HCT116 (cell line): ENCODE measurements around the gene EI24. TPM values are rescaled to one million over a fixed set of nuclear protein-coding genes. Genes with fewer than 3 reads are reported as not detected.

Experiments used
- ATAC-seq: fragments of 200-7000 bp; cut with Tn5 transposase; 2 replicates; pipeline ENCODE4 v1.9.1; 2020; ENCODE audit warnings: mild to moderate bottlenecking, moderate library complexity
- BruUV-seq: library from RNA; stranded (reverse); fragments of 400-500 nt; replicated peaks from 2 replicates; lab custom pipeline; 2021; lab: Mats Ljungman, UMichigan
- CTCF ChIA-PET: fragments of 300-600 bp; sonication (Branson Sonifier 250); formaldehyde crosslinking; loops from one replicate; lab custom pipeline; 2021; ENCODE audit warnings: antibody characterized with exemption; lab: Charles Lee
- POLR2A ChIA-PET: fragments of 300-600, 350-600 bp; sonication (Branson Sonifier 250); formaldehyde crosslinking; loops from one replicate; lab custom pipeline; 2021; ENCODE audit warnings: antibody characterized with exemption; lab: Charles Lee
- RAD21 ChIA-PET, 2 experiments: fragments of 300-600 bp; sonication (Branson Sonifier 250); formaldehyde crosslinking; loops; one replicate each; lab custom pipeline; 2023; ENCODE audit warnings: low total read pairs in 2 of 2; ENCODE audit not compliant: uncharacterized antibody in 2 of 2, unreplicated experiment in 2 of 2, low non-redundant PET in 1 of 2; lab: Charles Lee
- DNase-seq: peaks from one replicate; pipeline ENCODE4 v3.0.0-alpha.2; 2010; ENCODE audit warnings: low read depth, low spot score
- H2AFZ ChIP-seq: fragments of 200-600 bp; shearing (Covaris generic), sonication (generic); 2 replicates; pipeline ENCODE4 v1.6.1; 2017; ENCODE audit warnings: low read depth, mixed run types, mixed read lengths, antibody characterized with exemption, low read length; ENCODE audit not compliant: poor library complexity, severe bottlenecking
- H3K27ac ChIP-seq: 2 replicates; pipeline ENCODE4 v1.5.1; 2012; ENCODE audit warnings: low read depth, low read length
- H3K27me3 ChIP-seq: fragments of 200-600 bp; sonication (generic); 2 replicates; pipeline ENCODE4 v1.6.1; 2016; ENCODE audit warnings: mixed run types, low read length, mixed read lengths; ENCODE audit not compliant: insufficient read depth
- H3K36me3 ChIP-seq, 2 experiments: fragments of 200-500 bp in 1 of 2; fragments of 200-600 bp in 1 of 2; sonication (Bioruptor generic) in 1 of 2; sonication (generic) in 1 of 2; 2 replicates each; pipeline versions ENCODE4 v1.5.1 to v1.6.1; 2014 to 2016; ENCODE audit warnings: low read length in 2 of 2, inconsistent platforms in 1 of 2, mixed read lengths in 1 of 2, mixed run types in 1 of 2; ENCODE audit not compliant: insufficient read depth in 2 of 2, control insufficient read depth in 1 of 2
- H3K4me1 ChIP-seq, 2 experiments: fragments of 200-600 bp in 1 of 2; sonication (generic) in 1 of 2; 2 replicates each; pipeline versions ENCODE4 v1.5.1 to v1.6.1; 2012 to 2017; ENCODE audit warnings: low read length in 2 of 2, inconsistent platforms in 1 of 2, mild to moderate bottlenecking in 1 of 2, mixed read lengths in 1 of 2, mixed run types in 1 of 2, moderate library complexity in 1 of 2; ENCODE audit not compliant: insufficient read depth in 2 of 2, control insufficient read depth in 1 of 2
- H3K4me2 ChIP-seq: fragments of 200-600 bp; sonication (generic); 2 replicates; pipeline ENCODE4 v1.6.1; 2017; ENCODE audit warnings: mixed run types, low read length, mixed read lengths
- H3K4me3 ChIP-seq, 2 experiments: fragments of 200-600 bp in 1 of 2; sonication (generic) in 1 of 2; replicated peaks in 1 of 2; 2 replicates each; pipeline ENCODE4 v1.5.1; 2011 to 2016; ENCODE audit warnings: low read length in 2 of 2, control low read depth in 1 of 2, low read depth in 1 of 2, mild to moderate bottlenecking in 1 of 2, mixed read lengths in 1 of 2, mixed run types in 1 of 2
- H3K79me2 ChIP-seq: fragments of 200-600 bp; sonication (generic); 2 replicates; pipeline ENCODE4 v1.6.1; 2017; ENCODE audit warnings: mild to moderate bottlenecking, mixed run types, low read length, moderate library complexity, mixed read lengths; ENCODE audit not compliant: insufficient read depth
- H3K9ac ChIP-seq: fragments of 200-600 bp; sonication (generic); 2 replicates; pipeline ENCODE4 v1.6.1; 2016; ENCODE audit warnings: low read length, mixed read lengths
- H3K9me2 ChIP-seq: fragments of 200-600 bp; sonication (generic), shearing (Covaris generic); 2 replicates; pipeline ENCODE4 v1.6.1; 2017; ENCODE audit warnings: mixed run types, mild to moderate bottlenecking, moderate library complexity; ENCODE audit not compliant: insufficient read depth
- H3K9me3 ChIP-seq, 2 experiments: fragments of 200-500 bp in 1 of 2; fragments of 200-600 bp in 1 of 2; sonication (Bioruptor generic) in 1 of 2; sonication (generic) in 1 of 2; 2 replicates each; pipeline ENCODE4 v1.6.1; 2014 to 2017; ENCODE audit warnings: low read length in 2 of 2, mixed read lengths in 2 of 2, inconsistent platforms in 1 of 2, low read depth in 1 of 2, mild to moderate bottlenecking in 1 of 2, mixed run types in 1 of 2, moderate library complexity in 1 of 2; ENCODE audit not compliant: control insufficient read depth in 1 of 2, insufficient read depth in 1 of 2
- H4K20me1 ChIP-seq: fragments of 200-600 bp; sonication (generic), shearing (Covaris generic); 2 replicates; pipeline ENCODE4 v1.6.1; 2017; ENCODE audit warnings: mixed run types, mild to moderate bottlenecking, moderate library complexity; ENCODE audit not compliant: insufficient read depth
- ATF3 ChIP-seq: IDR thresholded peaks from 2 replicates; pipeline ENCODE4 v1.6.1; 2012
- CEBPB ChIP-seq: IDR thresholded peaks from 2 replicates; pipeline ENCODE4 v1.6.1; 2012; ENCODE audit warnings: low read depth
- EGR1 ChIP-seq: IDR thresholded peaks from 2 replicates; pipeline ENCODE4 v1.6.1; 2012; ENCODE audit warnings: low read depth
- EZH2 ChIP-seq: fragments of 200-600 bp; sonication (generic); IDR thresholded peaks from 2 replicates; pipeline ENCODE4 v1.6.1; 2017; ENCODE audit warnings: antibody characterized with exemption, mixed run types
- FOSL1 ChIP-seq: IDR thresholded peaks from 2 replicates; pipeline ENCODE4 v1.6.1; 2012; ENCODE audit warnings: low read depth
- JUND ChIP-seq: IDR thresholded peaks from 2 replicates; pipeline ENCODE4 v1.6.1; 2012
- POLR2AphosphoS5 ChIP-seq: IDR thresholded peaks from 2 replicates; pipeline ENCODE4 v1.6.1; 2011; ENCODE audit warnings: mild to moderate bottlenecking, low read depth, low read length, moderate library complexity
- SP1 ChIP-seq: IDR thresholded peaks from 2 replicates; pipeline ENCODE4 v1.6.1; 2012; ENCODE audit warnings: low read depth
- ZBTB33 ChIP-seq: IDR thresholded peaks from 2 replicates; pipeline ENCODE4 v1.6.1; 2011; ENCODE audit warnings: mild to moderate bottlenecking, low read length, moderate library complexity; ENCODE audit not compliant: insufficient replicate concordance; ENCODE audit errors: extremely low read depth
- intact Hi-C: fragments of 100-400 bp; cut with micrococcal nuclease; formaldehyde crosslinking; loops from 2 replicates; pipeline ENCODE4 v1.10.0; 2022
- total RNA-seq: library from RNA; stranded (reverse); gene quantifications from one replicate; pipeline ENCODE4 v1.2.1, GENCODE V29; 2021; ENCODE audit not compliant: unreplicated experiment

Gene EI24
- total RNA-seq, 1 experiment from 2014 or later = 130 TPM

GRCh38 chr11:125623064-125623463 lies 53.8 kb downstream of the EI24 start:
- no TSS peak for BruUV-seq
- H3K27ac ChIP-seq = no peak overlapping the region
- H3K9me3 ChIP-seq = no peaks in the 10 kb centered on the region
- H3K4me3 ChIP-seq = no peak overlapping the region
- RAD21 ChIA-PET = no interaction called here
- H3K4me1 ChIP-seq = peaks cover 4 to 17% of the 10 kb centered on the region in 2 experiments; a peak in 3 of 4 replicates
- H3K79me2 ChIP-seq = peaks cover 18% of the 10 kb centered on the region
- 0 out of 2 replicates have a peak overlapping the region, but pooled peaks have one; percentile 3 for H3K9ac ChIP-seq
- H2AFZ ChIP-seq = no peak overlapping the region
- intact Hi-C loops = no loop called here
- TF ChIP-seq EZH2 = no peak
- TF ChIP-seq EGR1 = no peak
- no peak for TF ChIP-seq ATF3
- TF ChIP-seq POLR2AphosphoS5 = 0 out of 2 replicates have a peak, but pooled peaks have one; percentile 9
- TF ChIP-seq CEBPB = no peak
- no peak for TF ChIP-seq SP1
- H3K4me2 ChIP-seq = no peak overlapping the region
- ATAC-seq = no peak
- POLR2A ChIA-PET = no interaction called here
- no peaks in the 10 kb centered on the region for H3K27me3 ChIP-seq
- no peaks in the 10 kb centered on the region for H4K20me1 ChIP-seq
- no peaks in the 10 kb centered on the region for H3K9me2 ChIP-seq
- DNase-seq = no peak
- CTCF ChIA-PET = no interaction called here
- H3K36me3 ChIP-seq = peaks cover 24 to 25% of the 10 kb centered on the region in 2 experiments

- H3K4me3 ChIP-seq = peak within 1 kb of the TSS; percentile 56 to 75
- no peaks in the 10 kb centered on the region for H4K20me1 ChIP-seq
- H3K4me2 ChIP-seq = peak within 1 kb of the TSS; percentile 86
- TF ChIP-seq ZBTB33 = no peak
- no peak for TF ChIP-seq FOSL1
- no peak for TF ChIP-seq JUND
- ATAC-seq (no peak), DNase-seq (no peak)
- H3K9me2 ChIP-seq = no peaks in the 10 kb centered on the region
- RAD21 ChIA-PET = no interaction called here
- peaks cover 4 to 17% of the 10 kb centered on the region in 2 experiments; a peak in 3 of 4 replicates for H3K4me1 ChIP-seq
- BruUV-seq = no TSS peak
- no peaks in the 10 kb centered on the region for H3K9me3 ChIP-seq
- no peaks in the 10 kb centered on the region for H3K27me3 ChIP-seq
- CTCF ChIA-PET = no interaction called here
- H2AFZ ChIP-seq = peak within 1 kb of the TSS; percentile 23
- H3K27ac ChIP-seq = peak within 1 kb of the TSS; percentile 85
- POLR2A ChIA-PET = interaction anchor here (1.1 to 1.8 kb wide), 3 partner anchors 31 to 55 kb away, joined by 3 to 6 read pairs (median 5); no protein-coding TSS in a partner anchor
- peaks cover 29% of the 10 kb centered on the region for H3K79me2 ChIP-seq
- H3K9ac ChIP-seq = peak within 1 kb of the TSS; percentile 85
- peaks cover 10 to 16% of the 10 kb centered on the region in 2 experiments for H3K36me3 ChIP-seq
- intact Hi-C loops = loop anchor here (2.0 kb wide), 1 partner anchor 32 kb away; the partner anchor contains the start of gene STT3A
Measured at GRCh38 chr11:125624756-125625213, 55.5 kb downstream of the EI24 start, which contains the start of gene CHEK1. Gene CHEK1 (plus strand): TSS chr11:125625163. CDS start chr11:125626769, 1,606 bp downstream.
